AG04450 (cell line): ENCODE data around the gene HYDIN. TPM values are rescaled to one million over a fixed set of nuclear protein-coding genes. Genes with fewer than 3 reads are reported as not detected.
"Not testable (repeated sequence)": the region's sequence is repeated elsewhere in the genome, so short reads cannot be mapped to it uniquely, and the experiment has no call there.

Experiments
- CTCF ChIA-PET: fragments of 300-600, 350-600 bp; formaldehyde crosslinking; extraction: SDS; loops from one replicate; lab custom pipeline; 2022; ENCODE audit warnings: antibody characterized with exemption, inconsistent platforms; lab: Charles Lee
- POLR2A ChIA-PET: fragments of 350-600 bp; formaldehyde crosslinking; extraction: SDS; loops from one replicate; lab custom pipeline; 2021; ENCODE audit warnings: antibody characterized with exemption, inconsistent platforms; lab: Yijun Ruan, JAX
- DNase-seq: peaks from one replicate; pipeline ENCODE4 v3.0.0-alpha.2; 2011; ENCODE audit warnings: low read depth, low spot score
- H3K27ac ChIP-seq: one replicate; pipeline ENCODE4 v1.5.1; 2012; ENCODE audit warnings: low read depth, low read length, control low read depth
- H3K27me3 ChIP-seq: one replicate; pipeline ENCODE4 v1.6.0; 2012; ENCODE audit warnings: low read length; ENCODE audit not compliant: control insufficient read depth, insufficient read depth
- H3K4me3 ChIP-seq: 2 replicates; pipeline ENCODE4 v1.5.1; 2011; ENCODE audit warnings: mild to moderate bottlenecking, low read depth, low read length, control low read depth
- H3K9me3 ChIP-seq: 2 replicates; pipeline ENCODE4 v1.5.1; 2012; ENCODE audit warnings: low read length; ENCODE audit not compliant: control insufficient read depth, insufficient read depth
- polyA plus RNA-seq: library from polyadenylated mRNA; depleted of rRNA; stranded (reverse); fragments of >200 nt; gene quantifications from 2 replicates; pipeline ENCODE4 v1.2.3, GENCODE V29; 2011

The HYDIN gene
- polyA plus RNA-seq, 1 experiment = 0.95 TPM

GRCh38 chr16:71021961-71022537 lies 208.5 kb downstream of the HYDIN start:
- POLR2A ChIA-PET, DNase-seq: not testable (repeated sequence)

DNA sequence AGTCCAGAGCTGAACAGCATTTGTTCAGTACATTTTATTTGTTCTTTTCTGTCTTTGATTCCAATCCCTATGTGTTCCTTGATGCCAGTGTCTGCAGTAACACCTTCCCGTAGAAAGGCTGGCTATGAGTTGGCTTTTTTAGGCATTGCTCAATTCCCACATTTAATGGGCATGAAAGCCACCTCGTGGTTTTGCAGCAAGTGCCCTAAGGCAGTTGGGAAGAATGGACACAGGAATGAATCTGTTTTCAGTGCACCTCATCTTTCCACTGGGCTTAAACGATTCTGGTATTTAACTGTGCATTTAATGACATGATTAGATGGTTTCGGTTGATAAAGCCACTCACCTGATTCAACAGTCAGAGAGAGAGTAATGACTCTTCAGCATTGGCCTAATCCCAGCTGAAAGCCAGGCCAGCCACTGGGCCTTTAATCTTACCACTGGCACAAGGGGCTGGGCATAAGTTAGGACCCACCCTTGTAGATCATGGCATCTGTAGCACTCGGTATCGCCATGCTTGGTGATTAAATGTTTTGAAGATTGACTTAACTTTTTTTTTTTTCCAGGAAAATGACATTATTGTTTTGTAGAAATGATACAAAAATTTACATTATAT lies 211.3 kb downstream of the HYDIN start:
- POLR2A ChIA-PET = not testable (repeated sequence)

More at GRCh38 chr16:71021961-71022537, 208.5 kb downstream of the HYDIN start:
- not testable (repeated sequence) for H3K27ac ChIP-seq, H3K9me3 ChIP-seq, H3K27me3 ChIP-seq, H3K4me3 ChIP-seq
- CTCF ChIA-PET = interaction anchor here (0.6 kb wide), 1 partner anchor 472 kb away, joined by 4 read pairs; no protein-coding TSS in a partner anchor

DNA sequence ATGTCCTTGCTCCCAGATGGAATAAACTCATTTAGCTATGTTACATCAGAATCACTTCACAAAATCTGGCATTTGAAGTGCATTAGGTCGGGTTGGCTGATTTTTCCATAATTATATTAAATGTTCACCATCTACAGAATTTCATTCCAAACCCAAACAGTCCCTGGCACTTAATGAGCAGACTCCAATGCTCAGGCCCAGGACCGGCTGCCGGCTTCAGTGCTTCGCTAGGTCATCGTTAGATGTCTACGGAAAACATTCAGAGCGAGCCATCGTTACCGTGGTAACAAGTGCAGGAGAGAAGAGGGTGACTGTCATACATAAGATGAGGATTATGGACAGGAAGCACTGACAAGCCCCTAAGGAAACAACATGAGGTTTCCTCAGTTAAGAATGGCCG lies 215.1 kb downstream of the HYDIN start:
- DNase-seq, CTCF ChIA-PET, H3K27ac ChIP-seq, POLR2A ChIA-PET, H3K9me3 ChIP-seq, H3K27me3 ChIP-seq, H3K4me3 ChIP-seq: not testable (repeated sequence)

More for the DNA sequence above, 211.3 kb downstream of the HYDIN start:
- H3K27me3 ChIP-seq, H3K27ac ChIP-seq, H3K4me3 ChIP-seq, DNase-seq, H3K9me3 ChIP-seq, CTCF ChIA-PET: not testable (repeated sequence)

GRCh38 chr16:71009440-71010223 lies 220.9 kb downstream of the HYDIN start:
- H3K4me3 ChIP-seq, CTCF ChIA-PET, DNase-seq, H3K27ac ChIP-seq, H3K27me3 ChIP-seq, POLR2A ChIA-PET, H3K9me3 ChIP-seq: not testable (repeated sequence)

DNA sequence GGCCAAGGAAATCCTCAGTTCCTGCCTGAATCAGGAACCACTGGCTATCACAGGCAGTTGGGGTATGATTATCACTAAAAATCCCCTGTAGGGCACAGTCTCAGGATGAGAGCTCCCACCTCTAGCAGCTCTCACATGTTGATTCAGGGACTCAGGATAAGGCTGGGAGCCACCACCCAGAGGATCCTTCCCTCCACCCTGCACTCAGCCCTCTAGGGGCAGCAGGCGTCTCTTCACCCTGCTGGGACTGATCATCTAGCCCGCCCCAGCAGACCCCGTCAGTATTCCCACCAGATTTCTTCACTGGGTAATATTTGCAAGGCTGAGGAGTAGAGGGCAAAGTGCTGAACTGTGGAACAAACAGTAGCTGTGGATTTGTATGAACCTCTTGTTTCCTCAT lies 224.0 kb downstream of the HYDIN start:
- CTCF ChIA-PET, DNase-seq, H3K9me3 ChIP-seq, POLR2A ChIA-PET, H3K4me3 ChIP-seq, H3K27ac ChIP-seq, H3K27me3 ChIP-seq: not testable (repeated sequence)

DNA sequence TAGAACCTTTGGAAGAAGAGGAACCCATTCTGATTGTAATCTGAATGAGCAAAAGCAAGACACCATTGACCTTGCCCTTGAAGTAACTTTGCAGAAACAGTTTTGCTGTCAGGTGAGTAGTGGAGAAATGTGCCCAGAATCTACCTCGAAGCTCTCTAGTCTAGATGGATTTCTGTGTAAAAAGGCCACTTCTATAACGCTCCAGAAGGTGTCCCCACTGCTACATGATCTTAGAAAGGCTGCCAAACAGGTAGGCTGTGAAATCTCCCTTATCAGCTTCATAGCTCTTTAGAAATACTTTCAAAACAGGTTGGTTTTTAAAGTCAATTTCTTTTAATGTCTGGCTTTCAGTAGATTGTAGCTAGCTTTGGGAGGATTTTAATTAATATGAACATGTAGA lies 230.8 kb downstream of the HYDIN start:
- H3K27ac ChIP-seq, DNase-seq, CTCF ChIA-PET: not testable (repeated sequence)

DNA sequence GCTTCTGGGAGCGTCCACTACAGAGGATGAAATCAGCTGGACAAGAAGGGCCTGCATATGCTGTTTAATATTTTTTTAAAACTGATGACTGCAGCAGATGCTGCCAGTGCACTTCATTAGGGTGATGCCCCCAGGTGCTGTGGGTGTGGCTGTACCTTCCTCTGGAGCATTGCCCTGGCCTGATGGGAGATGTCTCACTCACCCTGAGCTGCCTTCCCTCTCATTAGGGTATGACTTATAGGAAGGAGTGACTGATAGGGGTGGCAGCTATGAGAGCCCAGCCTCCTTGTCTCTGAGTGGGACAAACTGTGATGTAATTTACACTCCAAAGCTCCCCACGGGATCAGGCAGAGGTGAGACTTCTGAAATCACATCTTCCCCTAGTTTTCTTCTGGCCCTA lies 234.7 kb downstream of the HYDIN start:
- CTCF ChIA-PET = not testable (repeated sequence)

More for the DNA sequence above, 230.8 kb downstream of the HYDIN start:
- H3K4me3 ChIP-seq, H3K9me3 ChIP-seq, POLR2A ChIA-PET, H3K27me3 ChIP-seq: not testable (repeated sequence)

GRCh38 chr16:70992511-70992910 lies 238.0 kb downstream of the HYDIN start:
- CTCF ChIA-PET, POLR2A ChIA-PET, H3K27ac ChIP-seq, H3K4me3 ChIP-seq, DNase-seq, H3K9me3 ChIP-seq, H3K27me3 ChIP-seq: not testable (repeated sequence)

More for the DNA sequence above, 234.7 kb downstream of the HYDIN start:
- POLR2A ChIA-PET, H3K9me3 ChIP-seq, DNase-seq, H3K27ac ChIP-seq, H3K27me3 ChIP-seq, H3K4me3 ChIP-seq: not testable (repeated sequence)

GRCh38 chr16:70987019-70987715 lies 243.4 kb downstream of the HYDIN start:
- H3K9me3 ChIP-seq, POLR2A ChIA-PET: not testable (repeated sequence)

DNA sequence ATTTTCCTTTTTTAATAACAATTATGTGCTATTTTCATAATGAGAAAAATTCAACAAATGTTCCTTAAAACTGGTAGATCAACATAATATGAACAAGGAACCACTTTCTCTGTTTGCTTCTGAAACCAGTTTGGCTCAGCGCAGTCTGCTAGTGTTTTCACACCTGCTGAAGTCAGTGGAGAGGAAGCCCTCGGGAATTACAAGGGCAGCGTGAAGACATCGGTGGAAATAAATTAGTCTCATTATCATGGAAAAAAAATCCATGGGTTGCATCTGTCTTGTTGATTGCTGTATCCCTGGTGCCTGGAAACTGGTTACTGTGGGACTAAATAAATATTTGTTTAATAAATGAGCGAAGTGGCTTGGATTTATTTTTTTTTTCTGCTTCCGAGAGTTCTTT lies 245.8 kb downstream of the HYDIN start:
- CTCF ChIA-PET, POLR2A ChIA-PET, H3K27ac ChIP-seq, H3K9me3 ChIP-seq, DNase-seq, H3K4me3 ChIP-seq, H3K27me3 ChIP-seq: not testable (repeated sequence)

More at GRCh38 chr16:70987019-70987715, 243.4 kb downstream of the HYDIN start:
- H3K27ac ChIP-seq, H3K4me3 ChIP-seq, CTCF ChIA-PET, DNase-seq, H3K27me3 ChIP-seq: not testable (repeated sequence)

DNA sequence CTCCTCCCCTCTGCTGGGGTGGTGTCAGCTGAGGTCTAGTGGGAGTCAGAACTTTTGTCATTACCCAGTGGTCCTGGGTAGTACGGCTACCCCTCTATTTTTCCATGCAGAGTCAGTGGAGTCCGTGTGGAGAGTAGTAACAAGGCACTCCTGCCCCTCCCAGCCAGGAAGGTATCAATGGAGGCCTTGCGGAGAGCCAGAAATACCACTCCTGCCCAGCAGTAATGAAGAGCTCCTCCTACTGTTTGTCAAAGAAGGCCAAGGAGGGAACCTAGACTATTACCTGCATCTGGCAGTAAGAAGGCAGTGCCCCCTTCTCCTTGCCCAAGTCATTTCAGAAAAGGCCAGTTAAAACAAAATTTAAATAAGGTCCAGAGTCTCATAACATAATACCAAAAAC lies 262.2 kb downstream of the HYDIN start:
- H3K4me3 ChIP-seq, DNase-seq, H3K9me3 ChIP-seq, CTCF ChIA-PET, H3K27ac ChIP-seq, POLR2A ChIA-PET, H3K27me3 ChIP-seq: not testable (repeated sequence)
